DMS53 (cell line): ENCODE data around the gene PSEN1.
A peak's percentile ranks its signal among the peaks of the same experiment; 100 is the strongest.

Experiments
- DNase-seq: peaks from one replicate; lab custom pipeline; 2025; lab: John Stamatoyannopoulos, UW

Gene PSEN1

DNA sequence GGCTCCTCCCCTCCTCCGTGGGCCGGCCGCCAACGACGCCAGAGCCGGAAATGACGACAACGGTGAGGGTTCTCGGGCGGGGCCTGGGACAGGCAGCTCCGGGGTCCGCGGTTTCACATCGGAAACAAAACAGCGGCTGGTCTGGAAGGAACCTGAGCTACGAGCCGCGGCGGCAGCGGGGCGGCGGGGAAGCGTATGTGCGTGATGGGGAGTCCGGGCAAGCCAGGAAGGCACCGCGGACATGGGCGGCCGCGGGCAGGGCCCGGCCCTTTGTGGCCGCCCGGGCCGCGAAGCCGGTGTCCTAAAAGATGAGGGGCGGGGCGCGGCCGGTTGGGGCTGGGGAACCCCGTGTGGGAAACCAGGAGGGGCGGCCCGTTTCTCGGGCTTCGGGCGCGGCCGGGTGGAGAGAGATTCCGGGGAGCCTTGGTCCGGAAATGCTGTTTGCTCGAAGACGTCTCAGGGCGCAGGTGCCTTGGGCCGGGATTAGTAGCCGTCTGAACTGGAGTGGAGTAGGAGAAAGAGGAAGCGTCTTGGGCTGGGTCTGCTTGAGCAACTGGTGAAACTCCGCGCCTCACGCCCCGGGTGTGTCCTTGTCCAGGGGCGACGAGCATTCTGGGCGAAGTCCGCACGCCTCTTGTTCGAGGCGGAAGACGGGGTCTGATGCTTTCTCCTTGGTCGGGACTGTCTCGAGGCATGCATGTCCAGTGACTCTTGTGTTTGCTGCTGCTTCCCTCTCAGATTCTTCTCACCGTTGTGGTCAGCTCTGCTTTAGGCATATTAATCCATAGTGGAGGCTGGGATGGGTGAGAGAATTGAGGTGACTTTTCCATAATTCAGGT lies at the start of gene PSEN1:
Gene PSEN1, plus strand, starts transcription at position 121 of the 839 bp plus-strand sequence. CDS start 11,513 bp downstream, outside the sequence.
- DNase-seq, result peak; percentile 93

DNA sequence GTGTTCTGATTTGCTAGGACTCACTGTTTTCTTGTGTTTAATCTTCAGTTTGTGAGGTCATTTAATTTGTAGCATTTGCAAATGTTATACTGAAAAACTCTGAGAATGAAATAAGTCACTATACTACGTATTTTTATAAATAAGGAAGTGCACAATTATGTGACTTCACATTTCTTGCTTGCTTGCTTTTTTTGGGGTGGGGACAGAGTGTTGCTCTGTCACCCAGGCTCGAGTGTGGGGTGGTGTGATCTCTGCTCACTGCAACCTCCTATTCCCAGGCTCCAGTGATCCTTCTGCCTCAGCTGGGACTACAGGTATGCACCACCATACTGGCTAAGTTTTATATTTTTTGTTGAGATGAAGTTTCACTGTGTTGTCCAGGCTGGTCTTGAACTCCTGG lies 45.3 kb upstream of the PSEN1 start:
- no peak for DNase-seq

DNA sequence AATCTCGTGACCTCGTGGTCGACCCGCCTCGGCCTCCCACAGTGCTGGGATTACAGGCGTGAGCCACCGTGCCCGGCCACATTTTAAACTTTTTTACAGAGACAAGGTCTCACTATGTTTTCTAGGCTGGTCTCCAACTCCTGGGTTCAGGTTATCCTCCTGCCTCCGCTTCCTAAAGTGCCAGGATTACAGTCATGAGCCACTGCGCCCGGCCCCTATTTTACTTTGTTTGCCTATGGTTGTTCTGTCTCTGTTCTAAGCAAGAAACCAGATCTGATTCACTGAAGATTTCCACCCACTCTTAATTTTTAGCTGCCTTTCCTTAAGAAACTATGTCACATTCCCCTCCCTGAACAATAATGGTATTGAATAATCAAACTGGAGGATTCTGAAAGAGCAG lies 38.9 kb upstream of the PSEN1 start:
- DNase-seq, result no peak

DNA sequence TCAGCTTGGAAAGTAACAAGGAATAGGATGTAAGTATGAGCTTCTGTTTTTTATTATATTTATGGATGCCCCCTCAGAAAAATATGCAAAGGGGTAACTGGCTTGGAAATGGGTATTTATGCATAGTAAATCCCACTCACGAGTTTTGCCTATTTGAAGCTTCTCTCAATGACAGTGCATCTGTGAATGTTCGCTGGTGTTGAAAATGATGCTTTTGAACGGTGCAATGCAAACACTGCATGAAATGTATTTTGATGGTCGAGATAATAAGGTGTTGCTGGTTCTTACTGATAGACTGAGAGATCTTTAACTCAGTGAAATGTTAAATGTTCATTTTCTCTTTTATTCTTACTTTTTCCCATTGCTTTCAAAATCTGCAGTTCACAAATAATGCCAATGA lies 36.0 kb upstream of the PSEN1 start:
- DNase-seq, result no peak

DNA sequence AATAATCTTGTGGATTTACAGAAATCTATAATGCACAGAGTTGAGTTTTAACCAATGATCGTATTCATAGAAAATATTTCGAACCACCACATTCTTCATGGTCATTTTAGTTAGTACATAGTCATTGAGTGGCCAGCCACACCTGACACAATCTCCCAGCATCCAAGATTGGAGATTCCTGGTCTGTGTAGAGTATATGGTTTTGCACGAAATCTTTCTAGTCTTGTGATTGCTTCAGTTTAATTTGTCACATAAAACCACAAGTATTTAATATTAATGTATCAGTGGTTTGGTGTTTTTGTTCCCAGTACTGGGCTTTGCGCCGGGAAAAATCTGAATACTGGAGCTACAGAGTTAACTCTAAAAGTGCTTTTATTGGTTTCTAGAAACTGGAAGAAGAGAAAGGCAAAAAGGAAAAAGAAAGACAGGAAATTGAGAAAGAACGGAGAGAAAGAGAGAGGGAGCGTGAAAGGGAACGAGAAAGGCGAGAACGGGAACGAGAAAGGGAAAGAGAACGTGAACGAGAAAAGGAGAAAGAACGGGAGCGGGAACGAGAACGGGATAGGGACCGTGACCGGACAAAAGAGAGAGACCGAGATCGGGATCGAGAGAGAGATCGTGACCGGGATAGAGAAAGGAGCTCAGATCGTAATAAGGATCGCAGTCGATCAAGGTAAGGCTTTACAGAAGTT lies 33.4 kb upstream of the PSEN1 start:
- DNase-seq, result no peak

DNA sequence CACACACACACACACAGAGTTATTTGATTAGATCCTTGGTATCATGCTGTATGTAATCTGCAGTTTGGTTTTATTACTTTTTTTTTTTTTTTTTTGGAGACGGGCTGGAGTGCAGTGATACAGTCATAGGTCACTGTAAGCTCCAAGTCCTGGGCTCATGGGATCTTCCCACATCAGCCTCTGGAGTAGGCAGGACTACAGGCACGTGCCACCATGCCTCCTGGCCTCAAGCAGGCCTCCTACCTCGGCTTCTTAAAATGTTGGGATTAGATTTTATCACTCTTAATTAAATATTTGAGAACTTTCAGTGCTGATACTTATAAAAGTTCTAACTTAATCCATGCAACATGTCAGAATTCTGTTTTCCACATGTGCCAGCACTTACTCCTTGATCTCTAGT lies 31.3 kb upstream of the PSEN1 start:
- DNase-seq, result no peak

DNA sequence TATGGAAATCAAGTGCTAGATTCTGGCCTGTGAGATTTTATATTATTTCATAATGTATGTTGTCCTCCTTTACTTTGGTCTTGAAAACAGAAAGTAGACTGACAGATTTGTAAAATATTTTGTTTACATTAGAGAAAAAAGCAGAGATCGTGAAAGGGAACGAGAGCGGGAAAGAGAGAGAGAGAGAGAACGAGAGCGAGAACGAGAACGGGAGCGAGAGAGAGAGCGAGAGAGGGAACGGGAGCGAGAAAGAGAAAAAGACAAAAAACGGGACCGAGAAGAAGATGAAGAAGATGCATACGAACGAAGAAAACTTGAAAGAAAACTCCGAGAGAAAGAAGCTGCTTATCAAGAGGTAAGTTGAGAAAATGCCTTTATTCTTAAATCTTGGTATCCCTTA lies 30.6 kb upstream of the PSEN1 start:
- DNase-seq, result no peak

DNA sequence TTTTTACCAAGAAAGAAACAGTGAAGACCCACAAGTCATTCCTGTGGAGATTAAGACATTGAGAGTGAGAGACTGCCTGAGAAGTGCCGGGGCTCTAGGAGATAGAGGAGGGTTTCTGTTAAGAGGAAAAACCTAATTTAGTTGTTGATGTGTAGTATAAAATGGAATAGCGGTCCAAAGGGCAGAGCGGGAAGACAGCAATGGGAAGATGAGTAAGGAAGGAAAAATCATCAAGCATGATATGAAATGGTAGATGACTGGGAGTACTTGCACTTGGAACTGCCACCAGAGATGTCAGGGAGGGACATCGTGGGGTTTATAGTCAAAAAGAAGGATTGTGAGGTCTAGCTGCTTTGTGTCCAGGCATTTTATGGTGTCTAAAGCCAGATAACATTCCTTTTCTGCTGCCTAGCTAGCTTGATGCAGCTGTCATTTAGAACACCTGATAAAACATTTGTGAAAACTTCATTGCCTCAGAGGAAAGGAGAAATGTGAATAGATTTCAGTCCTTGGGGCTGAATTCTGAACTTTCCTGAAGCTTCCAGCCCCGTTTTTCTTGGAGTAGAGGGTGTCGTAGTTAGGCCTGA lies 20.1 kb upstream of the PSEN1 start:
- DNase-seq, result no peak

DNA sequence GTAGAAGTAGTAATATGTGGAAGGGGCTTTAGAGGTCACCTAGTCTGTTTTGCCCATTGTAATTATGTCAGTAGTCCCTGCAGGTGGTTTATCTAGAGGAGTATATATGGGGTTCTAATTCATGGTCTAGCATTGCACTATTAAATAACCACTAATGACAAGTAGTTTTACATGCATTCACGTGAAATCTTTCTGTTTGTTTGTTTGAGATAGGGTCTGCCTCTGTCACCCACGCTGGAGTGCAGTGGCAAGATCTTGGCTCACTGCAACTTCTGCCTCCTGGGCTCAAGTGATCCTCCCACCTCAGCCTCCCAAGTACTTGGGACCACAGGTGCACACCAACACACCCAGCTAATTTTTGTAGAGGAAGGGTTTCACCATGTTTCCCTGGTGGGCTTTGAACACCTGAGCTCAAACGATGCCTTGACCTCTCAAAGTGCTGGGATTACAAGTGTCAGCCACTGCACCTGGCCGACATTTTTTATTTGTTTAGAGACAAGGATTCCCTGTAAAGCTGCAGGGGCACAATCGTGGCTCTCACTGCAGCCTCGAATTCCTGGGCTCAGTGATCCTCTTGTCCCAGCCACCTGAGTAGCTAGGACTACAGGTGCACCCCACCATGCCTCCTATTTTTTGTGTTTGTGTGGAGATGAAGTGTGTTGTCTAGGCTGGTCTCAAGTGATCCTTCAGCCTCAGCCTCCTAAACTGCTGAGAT lies 12.0 kb upstream of the PSEN1 start:
- no peak for DNase-seq

DNA sequence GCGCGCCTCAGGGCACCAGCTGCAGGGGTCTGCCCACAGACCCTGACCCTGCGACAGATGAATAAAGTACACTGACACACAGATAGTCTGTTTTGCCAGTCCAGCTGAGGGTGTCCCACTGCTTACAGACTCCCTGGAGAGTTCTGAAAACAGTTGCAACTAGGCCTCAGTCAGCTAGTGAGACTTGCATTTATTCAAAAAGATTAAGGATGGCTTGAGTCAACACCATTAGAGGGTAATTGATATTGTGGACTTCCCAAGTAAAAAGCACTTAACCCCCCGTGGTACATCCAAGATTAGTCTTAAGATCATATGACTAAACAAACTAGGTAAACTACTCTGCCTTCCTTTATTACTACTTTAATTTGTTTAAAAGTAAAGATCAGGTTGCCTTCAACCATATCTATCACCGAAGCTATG lies 11.1 kb upstream of the PSEN1 start:
- DNase-seq, result no peak

DNA sequence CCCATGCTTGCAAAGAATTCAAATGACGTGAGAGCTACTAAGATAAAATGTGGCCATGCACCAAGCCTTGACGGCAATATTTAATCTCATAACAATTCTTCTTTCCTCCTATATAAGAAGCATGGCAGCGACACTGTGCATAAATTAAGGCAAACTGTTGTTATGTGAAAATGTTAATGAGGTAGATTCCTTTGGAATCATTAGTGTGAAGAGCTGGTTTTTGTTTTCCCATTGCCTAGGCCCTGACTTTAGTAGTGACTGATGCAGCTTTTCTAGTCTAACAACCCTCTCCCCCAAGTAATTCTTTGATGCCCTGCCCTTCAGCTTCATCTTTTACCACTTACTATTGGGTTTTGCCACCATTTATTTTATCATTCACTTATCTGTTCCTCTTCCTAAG lies 10.6 kb upstream of the PSEN1 start:
- DNase-seq, result no peak

DNA sequence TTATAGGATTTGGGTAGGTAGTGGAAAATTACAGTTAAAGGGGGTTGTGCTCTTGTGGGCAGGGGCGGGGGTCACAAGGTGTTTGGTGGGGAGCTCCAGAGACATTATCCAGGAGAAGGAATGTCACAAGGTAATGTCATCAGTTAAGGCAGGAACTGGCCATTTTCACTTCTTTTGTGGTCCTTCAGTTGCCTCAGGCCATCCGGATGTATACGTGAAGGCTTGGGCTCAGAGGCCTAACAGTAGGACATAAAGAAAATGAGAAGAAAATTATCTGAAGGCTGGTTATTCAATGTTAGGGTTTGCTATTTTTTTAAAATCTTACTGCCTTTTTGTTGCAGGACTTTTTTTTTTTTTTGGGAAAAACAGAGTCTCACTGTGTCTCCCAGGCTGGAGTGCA lies 2.5 kb upstream of the PSEN1 start:
- peak; percentile 11 for DNase-seq

DNA sequence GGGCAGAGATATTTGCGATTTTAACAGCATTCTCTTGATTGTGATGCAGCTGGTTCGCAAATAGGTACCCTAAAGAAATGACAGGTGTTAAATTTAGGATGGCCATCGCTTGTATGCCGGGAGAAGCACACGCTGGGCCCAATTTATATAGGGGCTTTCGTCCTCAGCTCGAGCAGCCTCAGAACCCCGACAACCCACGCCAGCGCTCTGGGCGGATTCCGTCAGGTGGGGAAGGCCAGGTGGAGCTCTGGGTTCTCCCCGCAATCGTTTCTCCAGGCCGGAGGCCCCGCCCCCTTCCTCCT lies 271 bp upstream of the PSEN1 start:
- no peak for DNase-seq

DNA sequence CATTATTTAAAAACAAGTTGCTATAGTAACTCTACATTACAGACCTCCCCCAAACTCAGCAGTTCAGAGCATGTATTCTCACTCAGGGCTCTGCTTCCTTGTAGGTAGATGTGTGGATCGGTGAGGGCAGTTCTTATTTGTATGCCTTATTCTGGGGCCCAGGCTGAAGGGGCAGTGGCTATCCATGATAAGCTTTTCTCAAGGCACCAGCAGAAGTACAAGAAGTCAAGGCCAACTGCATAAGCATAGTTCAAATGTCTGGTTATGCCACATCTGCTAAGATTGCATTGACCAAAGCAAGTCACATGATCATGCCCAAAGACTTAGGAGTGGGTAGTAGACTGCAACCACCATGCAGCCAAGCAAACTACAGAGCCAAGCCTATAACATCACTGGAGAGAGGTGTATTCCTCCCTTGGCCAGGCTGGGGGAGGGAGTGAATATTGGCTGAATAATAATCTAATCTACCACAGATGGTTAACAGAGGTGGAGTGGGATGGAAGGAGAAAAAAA lies 4.6 kb downstream of the PSEN1 start:
- no peak for DNase-seq

DNA sequence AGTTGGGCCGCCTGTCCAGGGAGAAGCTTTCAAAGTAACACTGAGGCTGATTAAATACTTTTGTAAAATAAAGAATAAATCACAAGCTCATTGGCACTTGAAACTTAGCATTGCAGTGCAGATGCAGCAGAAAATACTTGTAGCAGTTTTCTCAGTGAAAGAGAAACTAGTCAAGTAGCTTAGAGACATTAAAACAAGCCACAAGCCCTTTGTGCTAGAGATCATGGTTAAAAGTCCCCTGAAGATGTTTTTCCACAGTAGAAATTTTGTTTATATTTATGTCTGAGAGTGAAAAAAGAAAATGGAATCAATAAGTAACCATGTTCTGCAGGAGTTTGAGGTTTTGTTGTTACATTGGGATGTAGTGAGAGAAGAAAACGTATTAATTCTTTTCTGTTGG lies 5.9 kb downstream of the PSEN1 start:
- no peak for DNase-seq

DNA sequence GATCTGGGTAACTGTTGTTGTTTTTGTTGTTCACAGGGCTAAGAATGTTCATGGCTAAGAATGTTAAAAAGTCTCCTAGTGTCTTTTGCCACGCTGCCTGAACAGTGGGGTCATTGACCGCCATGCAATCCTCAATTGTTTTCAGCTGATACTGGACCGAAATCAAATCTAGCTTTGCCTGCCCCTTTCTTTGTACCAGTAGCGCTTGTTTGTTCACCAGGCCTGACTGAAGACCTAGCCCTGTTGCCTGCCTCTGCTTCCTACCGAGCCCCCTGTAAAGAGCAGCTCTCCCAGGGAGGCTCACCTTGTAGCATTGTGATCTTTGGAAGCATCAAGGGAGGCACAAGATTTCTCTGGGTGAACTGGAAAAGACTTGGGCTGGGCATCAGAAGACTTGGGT lies 6.7 kb downstream of the PSEN1 start:
- DNase-seq, result no peak

DNA sequence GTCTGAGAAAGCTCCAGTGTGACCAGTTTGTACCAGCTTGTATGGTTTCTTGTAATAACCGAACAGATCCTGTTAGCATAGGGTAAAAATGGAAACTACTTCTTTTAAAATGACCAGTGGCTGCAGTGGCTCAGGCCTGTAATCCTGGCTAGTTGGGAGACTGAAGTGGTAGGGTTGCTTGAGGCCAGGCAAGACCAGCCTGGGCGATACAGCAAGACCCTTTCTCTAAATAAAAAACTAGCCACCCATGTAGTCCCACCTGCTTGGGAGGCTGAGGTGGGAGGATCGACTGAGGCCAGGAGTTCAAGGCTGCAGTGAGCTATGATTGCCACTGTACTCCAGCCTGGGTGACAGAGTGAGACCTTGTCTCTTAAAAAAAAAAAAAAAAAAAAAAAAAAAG lies 7.3 kb downstream of the PSEN1 start:
- no peak for DNase-seq

DNA sequence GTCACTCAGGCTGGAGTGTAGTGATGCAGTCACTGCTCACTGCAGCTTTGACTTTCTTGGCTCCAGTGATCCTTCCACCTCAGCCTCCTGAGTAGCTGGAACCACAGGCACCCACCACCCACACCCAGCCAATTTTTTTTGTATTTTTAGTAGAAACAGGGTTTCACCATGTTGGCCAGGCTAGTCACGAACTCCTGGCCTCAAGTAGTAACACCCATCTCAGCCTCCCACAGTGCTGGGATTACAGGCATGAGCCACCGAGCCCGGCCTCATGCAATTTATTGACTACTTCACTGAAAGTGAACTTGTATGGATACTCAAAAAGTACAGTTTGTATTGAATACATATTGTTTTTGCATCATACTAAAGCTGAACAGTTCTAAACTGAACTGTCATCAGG lies 9.1 kb downstream of the PSEN1 start:
- no peak for DNase-seq

DNA sequence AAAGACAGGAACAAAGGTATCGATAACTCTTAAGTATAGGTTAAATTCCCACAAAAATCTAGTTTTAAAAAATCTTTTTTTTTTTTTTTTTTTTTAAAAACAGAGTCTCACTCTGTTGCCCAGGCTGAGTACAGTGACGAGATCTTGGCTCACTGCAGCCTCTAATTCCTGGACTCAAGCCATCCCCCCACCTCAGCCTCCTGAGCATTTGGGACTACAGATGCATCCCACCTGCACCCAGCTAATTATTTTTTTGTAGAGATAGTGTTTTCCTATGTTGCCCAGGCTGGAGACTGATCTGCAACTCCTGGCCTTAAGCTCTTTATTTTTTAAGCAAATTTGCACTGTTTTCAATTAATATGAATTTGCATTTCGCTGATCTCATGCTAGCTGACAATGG lies 9.8 kb downstream of the PSEN1 start:
- no peak for DNase-seq

DNA sequence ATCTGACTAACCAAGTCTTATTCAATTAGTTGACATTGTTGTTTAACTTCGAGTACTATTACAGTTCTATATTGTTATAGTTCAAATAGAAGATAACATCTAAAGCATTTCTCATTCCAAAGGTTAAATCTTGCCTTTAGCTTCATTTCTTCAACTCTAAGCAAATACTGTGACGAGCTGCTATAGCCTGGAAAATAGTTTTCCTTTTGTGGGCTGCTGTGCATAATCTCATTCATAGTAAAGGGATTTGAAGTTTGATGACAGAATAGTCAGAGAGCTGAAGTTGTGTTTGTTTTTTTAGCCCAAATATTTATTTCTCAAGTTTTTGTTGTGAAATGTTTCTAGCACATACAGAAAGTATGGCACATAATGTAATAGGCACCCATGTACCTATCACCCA lies 13.4 kb downstream of the PSEN1 start:
- DNase-seq, result no peak

DNA sequence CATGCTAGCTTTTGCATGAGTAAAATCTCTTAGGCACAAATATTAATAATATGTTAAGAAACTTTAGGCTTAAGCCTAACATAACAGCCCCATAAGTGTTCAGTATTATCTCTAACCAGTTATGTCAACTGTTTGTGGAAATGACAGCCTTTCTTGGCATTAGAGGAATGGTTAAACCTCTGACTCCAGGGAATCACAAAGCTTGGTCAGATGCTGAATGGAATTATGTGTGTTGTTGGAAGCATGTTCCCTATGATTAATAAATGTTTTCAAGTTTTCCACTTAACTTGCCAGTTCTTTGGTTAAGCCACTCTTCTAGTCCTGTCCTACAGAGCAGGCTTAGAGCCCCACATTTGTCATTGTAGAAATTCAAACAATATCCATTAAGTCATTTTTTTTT lies 17.0 kb downstream of the PSEN1 start:
- DNase-seq, result no peak

DNA sequence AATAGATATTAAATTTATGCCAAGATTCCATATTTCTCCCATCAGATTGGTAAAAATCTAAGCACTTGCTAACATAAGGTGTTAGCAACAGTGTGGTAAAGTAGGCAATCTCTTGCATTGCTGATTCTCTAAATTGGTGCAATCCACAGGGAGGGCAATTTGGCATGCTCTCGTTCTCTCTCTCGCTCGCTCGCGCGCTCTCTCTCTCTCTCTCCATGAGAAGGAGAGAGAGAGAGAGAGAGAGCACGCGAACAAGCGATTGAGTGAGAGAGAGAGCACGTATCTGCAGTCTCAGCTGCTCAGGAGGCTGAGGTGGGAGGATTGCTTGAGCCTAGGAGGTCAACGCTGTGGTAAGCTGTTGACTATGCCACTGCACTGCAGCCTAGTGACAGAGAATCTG lies 25.9 kb downstream of the PSEN1 start:
- no peak for DNase-seq

DNA sequence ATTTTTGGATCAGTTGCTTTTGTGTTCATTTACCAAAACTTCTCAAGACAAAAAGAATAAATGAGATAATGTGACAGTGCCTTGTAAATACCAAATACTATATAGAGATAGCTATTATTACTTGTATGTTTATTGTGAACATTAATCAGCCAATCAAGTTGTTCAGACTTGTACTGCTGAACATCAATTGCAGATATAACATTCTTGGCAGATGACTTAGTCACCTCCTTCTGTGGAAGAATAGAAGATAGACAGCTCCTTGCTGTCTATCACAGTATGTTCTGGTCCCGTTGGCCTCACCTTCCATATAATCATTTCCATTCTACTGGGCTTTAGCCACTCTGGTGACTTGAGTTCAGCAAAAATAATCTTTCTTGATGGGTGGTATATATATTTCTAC lies 30.1 kb downstream of the PSEN1 start:
- no peak for DNase-seq
